Testis (tissue), 2 donors: ENCODE measurements around the gene C2orf76.

Experiments used
- POLR2A ChIP-seq: fragments of 450-650 bp; IDR thresholded peaks from one replicate; pipeline ENCODE4 v1.6.1; 2017; ENCODE audit warnings: antibody characterized with exemption, mild to moderate bottlenecking, moderate library complexity
- TF ChIP-seq, protein P1 (sequence below), 3 experiments: fragments of 450-650 bp in 2 of 3; fragments of 200-600 bp in 1 of 3; sonication (generic) in 1 of 3; IDR thresholded peaks; one replicate each; pipeline ENCODE4 v1.5.1; 2016 to 2019; ENCODE audit warnings: antibody characterized with exemption in 3 of 3, mild to moderate bottlenecking in 2 of 3, moderate library complexity in 1 of 3

DNA sequence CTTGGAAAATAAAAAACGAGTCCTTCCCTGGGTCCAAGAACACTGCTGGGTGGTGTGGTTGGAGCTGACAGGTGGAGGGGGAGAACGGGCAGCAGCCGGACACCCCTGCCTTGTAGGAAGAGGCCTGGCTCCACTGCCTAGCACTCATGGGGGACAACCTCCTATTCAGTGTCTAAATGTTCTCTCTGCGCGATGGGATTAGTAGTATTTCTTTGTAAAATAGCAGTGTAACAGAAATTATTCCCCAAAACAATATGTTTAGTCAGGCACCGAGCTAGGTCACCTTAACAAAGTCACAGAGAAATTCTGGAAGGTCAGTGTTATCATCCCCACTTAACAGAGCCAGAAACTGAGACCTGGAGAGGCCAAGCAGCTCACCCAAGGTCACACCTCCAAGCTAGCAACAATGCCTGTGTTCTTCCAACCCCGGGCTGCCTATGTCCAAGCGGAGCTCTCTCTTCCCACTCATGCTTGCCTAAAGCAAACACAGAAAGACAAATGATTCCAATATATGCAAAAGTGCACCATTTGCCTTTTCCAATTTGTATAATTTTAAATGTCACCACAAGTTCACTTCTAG lies 75.0 kb downstream of the C2orf76 start:
- TF ChIP-seq, protein P1, sequence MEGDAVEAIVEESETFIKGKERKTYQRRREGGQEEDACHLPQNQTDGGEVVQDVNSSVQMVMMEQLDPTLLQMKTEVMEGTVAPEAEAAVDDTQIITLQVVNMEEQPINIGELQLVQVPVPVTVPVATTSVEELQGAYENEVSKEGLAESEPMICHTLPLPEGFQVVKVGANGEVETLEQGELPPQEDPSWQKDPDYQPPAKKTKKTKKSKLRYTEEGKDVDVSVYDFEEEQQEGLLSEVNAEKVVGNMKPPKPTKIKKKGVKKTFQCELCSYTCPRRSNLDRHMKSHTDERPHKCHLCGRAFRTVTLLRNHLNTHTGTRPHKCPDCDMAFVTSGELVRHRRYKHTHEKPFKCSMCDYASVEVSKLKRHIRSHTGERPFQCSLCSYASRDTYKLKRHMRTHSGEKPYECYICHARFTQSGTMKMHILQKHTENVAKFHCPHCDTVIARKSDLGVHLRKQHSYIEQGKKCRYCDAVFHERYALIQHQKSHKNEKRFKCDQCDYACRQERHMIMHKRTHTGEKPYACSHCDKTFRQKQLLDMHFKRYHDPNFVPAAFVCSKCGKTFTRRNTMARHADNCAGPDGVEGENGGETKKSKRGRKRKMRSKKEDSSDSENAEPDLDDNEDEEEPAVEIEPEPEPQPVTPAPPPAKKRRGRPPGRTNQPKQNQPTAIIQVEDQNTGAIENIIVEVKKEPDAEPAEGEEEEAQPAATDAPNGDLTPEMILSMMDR (IDR thresholded peaks at IDR 0.05), result no peak
- TF ChIP-seq POLR2A, result no peak
